Small intestine (tissue), 7 donors: ENCODE measurements around the gene MDH1B. TPM values are rescaled to one million over a fixed set of nuclear protein-coding genes. Genes with fewer than 3 reads are reported as not detected.

Source experiments
- DNase-seq, 2 donors: peaks; one replicate each; pipeline versions ENCODE4 v3.0.0 to v3.0.0-alpha.2; 2013
- FAIRE-seq: peaks from 2 replicates; lab custom pipeline; 2012; peaks lifted over from hg19 to GRCh38; lab: Jason Lieb, UNC
- H3K27ac ChIP-seq, 3 donors: one replicate each; pipeline ENCODE4 v1.5.1; 2013; ENCODE audit warnings: low read length in 2 of 3, mild to moderate bottlenecking in 2 of 3, control low read depth in 1 of 3, inconsistent platforms in 1 of 3, low read depth in 1 of 3, moderate library complexity in 1 of 3
- H3K27me3 ChIP-seq, 3 donors: one replicate each; pipeline ENCODE4 v1.6.1; 2013; ENCODE audit warnings: low read length in 3 of 3, inconsistent platforms in 1 of 3; ENCODE audit not compliant: control insufficient read depth in 3 of 3, insufficient read depth in 3 of 3
- H3K36me3 ChIP-seq, 3 donors: one replicate each; pipeline ENCODE4 v1.6.1; 2013; ENCODE audit warnings: low read length in 3 of 3, inconsistent platforms in 1 of 3, low read depth in 1 of 3, mild to moderate bottlenecking in 1 of 3, moderate library complexity in 1 of 3; ENCODE audit not compliant: control insufficient read depth in 3 of 3, insufficient read depth in 2 of 3
- H3K4me1 ChIP-seq, 3 donors: one replicate each; pipeline ENCODE4 v1.6.1; 2013; ENCODE audit warnings: low read length in 2 of 3, inconsistent platforms in 1 of 3, low read depth in 1 of 3, mild to moderate bottlenecking in 1 of 3, moderate library complexity in 1 of 3; ENCODE audit not compliant: control insufficient read depth in 3 of 3, insufficient read depth in 2 of 3
- H3K4me3 ChIP-seq, 3 donors: one replicate each; pipeline ENCODE4 v1.5.1; 2013; ENCODE audit warnings: low read length in 3 of 3, control low read depth in 1 of 3, inconsistent platforms in 1 of 3, low read depth in 1 of 3, mild to moderate bottlenecking in 1 of 3, moderate library complexity in 1 of 3
- H3K9me3 ChIP-seq, 2 donors: one replicate each; pipeline ENCODE4 v1.6.1; 2013; ENCODE audit warnings: low read depth in 1 of 2, low read length in 1 of 2; ENCODE audit not compliant: control insufficient read depth in 2 of 2, insufficient read depth in 1 of 2
- WGBS, 3 donors: extraction: QIAGEN DNeasy Blood & Tissue Kit; methylation state at CpG; one replicate each; pipeline ENCODE4 v1.1.7; 2013; 5-methylcytosine and 5-hydroxymethylcytosine counted together
- polyA plus RNA-seq, 4 donors: library from polyadenylated mRNA; stranded (reverse) in 3 of 4; unstranded in 1 of 4; fragments of 200-250 nt in 3 of 4; fragments of 120-200 nt in 1 of 4; gene quantifications; one replicate each; pipeline versions ENCODE4 v1.2.1 to v1.2.3, GENCODE V29; 2013
- donor health status: healthy with polysubstance abuse.
- donor health status: control.
- donor health status: control.
- donor health status: Bipolar disorder and iron deficiency.
- donor health status: healthy.

The MDH1B gene
- polyA plus RNA-seq, 4 donors = 0.31 to 0.72 TPM; not detected in 2

GRCh38 chr2:206740800-206741199 is 24.3 kb downstream of the MDH1B start:
- H3K4me1 ChIP-seq = no peaks in the 10 kb centered on the region
- DNase-seq = no peak
- no peak for FAIRE-seq
- H3K4me3 ChIP-seq = no peak overlapping the region
- no peaks in the 10 kb centered on the region for H3K9me3 ChIP-seq
- WGBS, 3 donors = 48 to 58% (median 52%) methylated on average over 2 of the region's 2 CpGs
- no peaks in the 10 kb centered on the region for H3K36me3 ChIP-seq
- no peak overlapping the region for H3K27ac ChIP-seq
- H3K27me3 ChIP-seq = no peaks in the 10 kb centered on the region

GRCh38 chr2:206739271-206739670 is 25.9 kb downstream of the MDH1B start:
- no peaks in the 10 kb centered on the region for H3K4me1 ChIP-seq
- no peak for FAIRE-seq
- no peaks in the 10 kb centered on the region for H3K27me3 ChIP-seq
- 62 to 70% (median 70%) methylated on average over 2 of the region's 2 CpGs for WGBS, 3 donors
- H3K4me3 ChIP-seq = no peak overlapping the region
- no peaks in the 10 kb centered on the region for H3K36me3 ChIP-seq
- DNase-seq = no peak
- H3K27ac ChIP-seq = no peak overlapping the region
- no peaks in the 10 kb centered on the region for H3K9me3 ChIP-seq

- Histone ChIP-seq H3K4me1 (no peaks in the 10 kb centered on the region), H3K4me3 (no peak overlapping the region), H3K36me3 (no peaks in the 10 kb centered on the region), H3K27me3 (no peaks in the 10 kb centered on the region), H3K9me3 (no peaks in the 10 kb centered on the region), H3K27ac (no peak overlapping the region)
- DNase-seq (no peak), FAIRE-seq (no peak)
- WGBS, 3 donors = 68 to 80% (median 73%) methylated on average over 5 of the region's 5 CpGs
These were observed 28.2 kb downstream of the MDH1B start for GRCh38 chr2:206736935-206737334.

GRCh38 chr2:206733341-206733740 is 31.8 kb downstream of the MDH1B start:
- Histone ChIP-seq H3K4me3 (no peak overlapping the region), H3K4me1 (no peaks in the 10 kb centered on the region), H3K27ac (no peak overlapping the region), H3K9me3 (no peaks in the 10 kb centered on the region), H3K27me3 (no peaks in the 10 kb centered on the region), H3K36me3 (no peaks in the 10 kb centered on the region)
- WGBS, 3 donors = 59 to 80% (median 68%) methylated on average over 2 of the region's 2 CpGs
- FAIRE-seq = no peak
- DNase-seq = no peak

GRCh38 chr2:206728277-206729199 is 36.6 kb downstream of the MDH1B start:
- Histone ChIP-seq H3K4me3 (no peak overlapping the region), H3K4me1 (no peaks in the 10 kb centered on the region), H3K27me3 (no peaks in the 10 kb centered on the region), H3K36me3 (no peaks in the 10 kb centered on the region), H3K27ac (no peak overlapping the region), H3K9me3 (no peaks in the 10 kb centered on the region)
- FAIRE-seq (no peak), DNase-seq (no peak)
- 67 to 81% (median 77%) methylated on average over 7 of the region's 7 CpGs for WGBS, 3 donors

- no peaks in the 10 kb centered on the region for H3K36me3 ChIP-seq
- FAIRE-seq (no peak), DNase-seq (no peak)
- no peaks in the 10 kb centered on the region for H3K9me3 ChIP-seq
- no peak overlapping the region for H3K4me3 ChIP-seq
- 82 to 90% (median 83%) methylated on average over 2 of the region's 2 CpGs for WGBS, 3 donors
- no peak overlapping the region for H3K27ac ChIP-seq
- H3K4me1 ChIP-seq = no peaks in the 10 kb centered on the region
- no peaks in the 10 kb centered on the region for H3K27me3 ChIP-seq
These were observed 37.8 kb downstream of the MDH1B start for GRCh38 chr2:206727287-206727686.

GRCh38 chr2:206723288-206723687 is 41.8 kb downstream of the MDH1B start:
- Histone ChIP-seq H3K27me3 (no peaks in the 10 kb centered on the region), H3K36me3 (no peaks in the 10 kb centered on the region), H3K27ac (no peak overlapping the region), H3K4me1 (no peaks in the 10 kb centered on the region), H3K9me3 (no peaks in the 10 kb centered on the region), H3K4me3 (no peak overlapping the region)
- FAIRE-seq (no peak), DNase-seq (no peak)
- 84 to 96% (median 91%) methylated on average over 1 of the region's 1 CpG for WGBS, 3 donors

GRCh38 chr2:206721256-206721920 is 43.7 kb downstream of the MDH1B start:
- no peaks in the 10 kb centered on the region for H3K4me1 ChIP-seq
- no peak for FAIRE-seq

More at GRCh38 chr2:206721256-206721920, 43.7 kb downstream of the MDH1B start:
- Histone ChIP-seq H3K27me3 (peaks cover 0 to 2% (median 0%) of the 10 kb centered on the region in 3 donors), H3K27ac (no peak overlapping the region), H3K4me3 (no peak overlapping the region), H3K9me3 (no peaks in the 10 kb centered on the region), H3K36me3 (no peaks in the 10 kb centered on the region)
- no peak for DNase-seq
- 71 to 82% (median 80%) methylated on average over 4 of the region's 4 CpGs for WGBS, 3 donors
